Transverse colon (tissue), 4 donors: ENCODE measurements around the gene THSD7A. TPM values are rescaled to one million over a fixed set of nuclear protein-coding genes. Genes with fewer than 3 reads are reported as not detected.

Source experiments
- DNase-seq: peaks from one replicate; pipeline ENCODE4 v3.0.0-alpha.2; 2019
- H3K27ac ChIP-seq, 4 donors: fragments of 200-600 bp; sonication (generic); 2 replicates each; pipeline ENCODE4 v1.5.1; 2016 to 2018; ENCODE audit warnings: inconsistent platforms in 4 of 4
- H3K27me3 ChIP-seq: fragments of 200-600 bp; sonication (generic); 2 replicates; pipeline ENCODE4 v1.5.1; 2017; ENCODE audit warnings: inconsistent platforms
- H3K36me3 ChIP-seq, 4 donors: fragments of 200-600 bp; sonication (generic); 2 replicates each; pipeline ENCODE4 v1.5.1; 2017 to 2019; ENCODE audit warnings: inconsistent platforms in 4 of 4
- H3K4me1 ChIP-seq, 4 donors: fragments of 200-600 bp; sonication (generic); 2 replicates each; pipeline ENCODE4 v1.5.1; 2017 to 2020; ENCODE audit warnings: inconsistent platforms in 4 of 4
- H3K4me3 ChIP-seq, 4 donors: fragments of 200-600 bp; sonication (generic); 1 replicate in 1 of 4; 2 replicates in 3 of 4; pipeline versions ENCODE4 v1.5.1 to v1.6.1; 2017 to 2019; ENCODE audit warnings: inconsistent platforms in 4 of 4
- H3K9me3 ChIP-seq, 2 donors: fragments of 200-600 bp; sonication (generic); 2 replicates each; pipeline ENCODE4 v1.5.1; 2017 to 2019; ENCODE audit warnings: inconsistent platforms in 2 of 2
- EP300 ChIP-seq: sonication (generic); formaldehyde crosslinking; IDR thresholded peaks from one replicate; pipeline ENCODE4 v1.6.1; 2017; ENCODE audit warnings: antibody characterized with exemption, low read depth
- POLR2A ChIP-seq: fragments of 450-650 bp; IDR thresholded peaks from one replicate; pipeline ENCODE4 v1.6.1; 2016; ENCODE audit warnings: antibody characterized with exemption, mild to moderate bottlenecking, moderate library complexity
- POLR2AphosphoS5 ChIP-seq, 3 donors: sonication (generic); formaldehyde crosslinking; IDR thresholded peaks; one replicate each; pipeline ENCODE4 v1.6.1; 2016; ENCODE audit warnings: antibody characterized with exemption in 3 of 3
- WGBS, 2 donors: methylation state at CpG; one replicate each; pipeline ENCODE4 v1.1.5; 2018; ENCODE audit warnings: low coverage in 1 of 2; 5-methylcytosine and 5-hydroxymethylcytosine counted together
- in situ Hi-C, 4 donors: fragments of 200-750 bp; cut with MboI; loops; one replicate each; pipeline versions ENCODE4 v1.15.0 to v1.15.1; 2017; ENCODE audit warnings: low sequenced_read_pairs in 3 of 4, low pct_ligation_motif_present in 1 of 4, low pct_unique_long_range_greater_than_20kb in 1 of 4
- intact Hi-C: fragments of 100-400 bp; cut with DNase I; formaldehyde crosslinking; loops from one replicate; pipeline ENCODE4 v1.15.1; 2023; ENCODE audit warnings: low total_unique reads
- total RNA-seq, 4 donors: library from RNA; depleted of rRNA; stranded (reverse); fragments of >200 nt; gene quantifications; one replicate each; pipeline ENCODE4 v1.1.0, GENCODE V29; 2016
- TF ChIP-seq, protein P1 (sequence below), 5 experiments: fragments of 200-600 bp in 3 of 5; fragments of 450-650 bp in 2 of 5; sonication (generic) in 3 of 5; IDR thresholded peaks; 1 replicate in 2 of 5; 2 replicates in 3 of 5; pipeline ENCODE4 v1.5.1; 2016 to 2017; ENCODE audit warnings: antibody characterized with exemption in 5 of 5, inconsistent platforms in 3 of 5, mild to moderate bottlenecking in 2 of 5, moderate library complexity in 1 of 5

Gene THSD7A
- total RNA-seq, 4 donors from 2014 or later: 1.9 to 18.9 (median 2.0) TPM

DNA sequence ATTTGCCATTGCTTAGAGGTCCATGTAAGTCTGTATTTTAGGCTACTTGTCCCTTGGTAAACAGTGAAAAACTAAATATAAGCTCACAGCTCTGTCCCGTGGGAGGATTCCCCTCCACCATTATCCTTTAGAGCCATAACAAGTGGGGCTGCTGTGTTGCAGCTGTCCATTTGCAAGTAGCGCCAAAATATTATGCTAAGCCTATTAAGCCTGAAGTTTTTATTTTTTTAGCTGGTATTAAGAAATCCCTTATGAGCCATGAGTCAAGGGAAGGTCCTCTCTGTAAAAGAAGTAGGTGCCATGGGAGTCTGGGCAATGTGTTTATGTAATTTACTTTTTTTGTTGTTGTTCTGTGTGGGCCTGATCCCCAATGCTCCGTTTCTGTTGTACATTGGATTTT, 183.9 kb downstream of the THSD7A start:
- Histone ChIP-seq H3K4me3 (no peak overlapping the region), H3K36me3 (no peaks in the 10 kb centered on the region), H3K27ac (no peak overlapping the region), H3K4me1 (peaks cover 0 to 5% (median 2%) of the 10 kb centered on the region in 4 donors), H3K9me3 (no peaks in the 10 kb centered on the region), H3K27me3 (no peaks in the 10 kb centered on the region)
- in situ Hi-C loops (no loop called here), intact Hi-C loops (no loop called here)
- no peak for DNase-seq
- TF ChIP-seq POLR2AphosphoS5 (IDR thresholded peaks at IDR 0.05): no peak
- no peak for TF ChIP-seq EP300
- TF ChIP-seq, protein P1, sequence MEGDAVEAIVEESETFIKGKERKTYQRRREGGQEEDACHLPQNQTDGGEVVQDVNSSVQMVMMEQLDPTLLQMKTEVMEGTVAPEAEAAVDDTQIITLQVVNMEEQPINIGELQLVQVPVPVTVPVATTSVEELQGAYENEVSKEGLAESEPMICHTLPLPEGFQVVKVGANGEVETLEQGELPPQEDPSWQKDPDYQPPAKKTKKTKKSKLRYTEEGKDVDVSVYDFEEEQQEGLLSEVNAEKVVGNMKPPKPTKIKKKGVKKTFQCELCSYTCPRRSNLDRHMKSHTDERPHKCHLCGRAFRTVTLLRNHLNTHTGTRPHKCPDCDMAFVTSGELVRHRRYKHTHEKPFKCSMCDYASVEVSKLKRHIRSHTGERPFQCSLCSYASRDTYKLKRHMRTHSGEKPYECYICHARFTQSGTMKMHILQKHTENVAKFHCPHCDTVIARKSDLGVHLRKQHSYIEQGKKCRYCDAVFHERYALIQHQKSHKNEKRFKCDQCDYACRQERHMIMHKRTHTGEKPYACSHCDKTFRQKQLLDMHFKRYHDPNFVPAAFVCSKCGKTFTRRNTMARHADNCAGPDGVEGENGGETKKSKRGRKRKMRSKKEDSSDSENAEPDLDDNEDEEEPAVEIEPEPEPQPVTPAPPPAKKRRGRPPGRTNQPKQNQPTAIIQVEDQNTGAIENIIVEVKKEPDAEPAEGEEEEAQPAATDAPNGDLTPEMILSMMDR (IDR thresholded peaks at IDR 0.05): no peak
- TF ChIP-seq POLR2A: no peak
- 79 to 89% methylated on average over 3 of the region's 3 CpGs for WGBS, 2 donors

DNA sequence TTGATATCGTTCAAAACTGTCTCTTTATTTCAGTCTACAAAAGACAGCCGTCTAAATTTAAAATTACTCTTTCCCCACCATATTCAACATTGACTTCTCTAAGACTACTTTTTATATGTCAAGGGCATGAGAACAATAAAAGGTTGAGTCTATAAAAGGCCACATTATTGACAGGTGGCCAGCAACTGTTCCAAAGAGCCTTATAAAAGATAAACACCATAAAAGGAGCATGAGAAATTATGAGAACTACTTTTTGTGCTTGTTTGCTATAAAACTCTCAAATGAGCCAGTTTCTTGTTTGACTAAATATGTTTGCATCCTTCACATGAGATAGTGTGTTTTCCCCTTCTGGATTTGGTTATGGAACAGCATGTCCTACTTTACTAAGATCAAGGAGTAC, 189.2 kb downstream of the THSD7A start:
- Histone ChIP-seq H3K4me1 (peaks cover 0 to 21% (median 12%) of the 10 kb centered on the region in 4 donors), H3K9me3 (no peaks in the 10 kb centered on the region), H3K36me3 (no peaks in the 10 kb centered on the region), H3K4me3 (no peak overlapping the region), H3K27me3 (no peaks in the 10 kb centered on the region), H3K27ac (peak overlapping the region in 2 of 4 donors; percentile 9 to 27)
- 20 to 39% methylated on average over 2 of the region's 2 CpGs for WGBS, 2 donors
- intact Hi-C loops (no loop called here), in situ Hi-C loops (no loop called here)
- TF ChIP-seq EP300 (no peak), POLR2A (no peak), POLR2AphosphoS5 (IDR thresholded peaks at IDR 0.05) (peak in 1 of 3 donors; percentile 19)
- TF ChIP-seq, protein P1 (IDR thresholded peaks at IDR 0.05): no peak
- no peak for DNase-seq

DNA sequence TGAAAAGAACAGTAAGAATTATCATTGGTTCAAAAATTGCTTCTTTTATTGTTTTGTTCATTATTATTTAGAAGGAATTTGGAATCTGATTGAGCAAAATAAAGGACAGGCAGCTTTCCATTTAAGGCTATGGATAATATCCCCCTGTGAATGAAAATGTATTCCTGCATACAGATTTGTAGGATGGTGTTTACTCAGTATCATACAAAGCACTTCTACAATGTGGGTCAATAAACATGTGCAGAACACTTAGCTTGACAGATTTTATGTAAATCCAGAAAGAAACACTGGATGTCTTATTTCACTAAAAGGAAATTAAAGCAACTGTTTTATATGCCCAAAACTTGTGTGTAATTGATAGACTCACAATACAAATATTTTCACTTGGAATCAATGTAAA, 189.7 kb downstream of the THSD7A start:
- H3K9me3 ChIP-seq: no peaks in the 10 kb centered on the region
- peak overlapping the region in 1 of 4 donors; percentile 27 for H3K27ac ChIP-seq
- H3K4me1 ChIP-seq: peaks cover 0 to 21% (median 12%) of the 10 kb centered on the region in 4 donors
- no peak overlapping the region for H3K4me3 ChIP-seq
- in situ Hi-C loops: no loop called here
- H3K36me3 ChIP-seq: no peaks in the 10 kb centered on the region
- H3K27me3 ChIP-seq: no peaks in the 10 kb centered on the region
- DNase-seq: no peak
- intact Hi-C loops: no loop called here
- TF ChIP-seq POLR2AphosphoS5 (IDR thresholded peaks at IDR 0.05) (no peak), POLR2A (no peak), EP300 (no peak)
- TF ChIP-seq, protein P1 (IDR thresholded peaks at IDR 0.05): no peak

DNA sequence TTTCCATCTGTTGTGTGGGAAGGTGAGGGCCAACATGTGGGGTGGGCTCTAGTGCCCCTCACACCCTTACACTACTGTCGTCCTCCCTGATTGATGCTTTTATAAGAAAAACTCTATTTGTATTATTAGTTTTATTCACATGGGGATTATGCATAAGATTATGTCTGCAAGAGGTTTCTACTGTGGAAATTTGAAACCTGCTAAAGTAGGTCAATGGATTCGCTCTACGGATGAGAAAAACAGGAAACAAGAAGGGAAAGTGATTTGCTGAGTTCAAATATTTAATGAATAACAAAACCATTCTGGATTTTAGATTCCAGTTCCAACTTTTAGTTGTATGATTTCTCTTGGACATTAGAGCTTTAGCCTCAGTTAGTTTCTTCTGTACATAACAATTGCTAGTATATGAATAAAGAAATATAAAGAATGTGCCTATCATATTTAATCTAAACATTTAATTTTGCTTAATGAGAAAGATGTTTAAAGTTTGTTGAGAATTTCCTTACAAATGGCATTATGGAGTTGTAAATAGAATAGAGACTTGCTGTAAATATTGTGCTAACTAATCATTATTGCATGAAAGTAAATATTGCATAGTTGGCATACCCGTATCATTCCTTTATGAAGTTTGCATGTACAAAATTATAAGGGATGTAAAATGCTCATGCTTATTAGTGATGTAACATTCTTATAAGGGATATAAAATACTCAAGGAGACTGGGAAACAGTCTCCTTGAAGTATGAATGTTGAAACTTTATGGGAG, 193.8 kb downstream of the THSD7A start:
- in situ Hi-C loops: no loop called here
- DNase-seq: no peak
- Histone ChIP-seq H3K27ac (no peak overlapping the region), H3K4me3 (no peak overlapping the region), H3K27me3 (no peaks in the 10 kb centered on the region), H3K36me3 (no peaks in the 10 kb centered on the region), H3K4me1 (peaks cover 0 to 17% (median 10%) of the 10 kb centered on the region in 4 donors), H3K9me3 (no peaks in the 10 kb centered on the region)
- WGBS, 2 donors: 57 to 58% methylated on average over 4 of the region's 4 CpGs
- TF ChIP-seq POLR2A: no peak
- TF ChIP-seq POLR2AphosphoS5 (IDR thresholded peaks at IDR 0.05): no peak
- TF ChIP-seq, protein P1 (IDR thresholded peaks at IDR 0.05): no peak
- TF ChIP-seq EP300: no peak
- intact Hi-C loops: no loop called here
